ENCODE measurements around the gene MPHOSPH8. TPM values are rescaled to one million over a fixed set of nuclear protein-coding genes. Genes with fewer than 3 reads are reported as not detected.

The MPHOSPH8 gene
- total and polyA plus RNA-seq, 2 donors (not counting 1 experiment from before 2014, with no cell fraction given), result 18.3 to 18.8 TPM

DNA sequence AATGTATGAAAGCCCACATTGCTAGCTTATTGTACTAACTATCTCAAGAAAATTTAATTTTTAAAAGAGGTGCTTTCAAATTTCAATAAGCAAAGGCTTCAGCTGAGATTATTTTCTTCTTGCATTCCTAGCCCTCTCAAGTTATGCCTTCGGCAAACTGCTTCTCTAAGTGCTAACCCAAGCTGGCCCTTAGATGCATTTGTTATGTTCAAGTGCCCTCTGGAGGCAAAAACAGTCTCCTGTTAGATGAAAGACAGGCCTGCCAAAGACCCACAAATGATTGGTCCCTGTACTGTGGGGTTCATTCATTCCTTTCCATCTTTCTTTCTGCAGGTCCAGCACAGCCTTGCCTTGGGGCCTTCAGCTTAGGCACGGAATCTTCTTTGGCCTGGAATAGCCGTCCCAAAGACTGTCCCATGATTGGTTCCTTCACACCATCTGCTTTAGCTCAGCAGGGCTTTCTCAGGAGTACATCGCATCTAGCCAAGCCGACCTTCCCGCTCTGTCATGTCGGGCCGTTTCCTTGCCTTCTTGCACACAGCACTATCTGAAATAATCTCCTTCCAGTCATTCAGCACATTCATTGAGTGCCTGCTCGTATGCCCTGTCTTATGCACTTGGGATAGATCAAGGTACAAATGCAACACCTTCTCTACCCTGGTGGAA is 45.7 kb upstream of the MPHOSPH8 start:
- TF ChIP-seq EZH2 (IDR thresholded peaks at IDR 0.05; ENCODE audit: low read length, missing control alignments), result no peak
- TF ChIP-seq, protein P1, sequence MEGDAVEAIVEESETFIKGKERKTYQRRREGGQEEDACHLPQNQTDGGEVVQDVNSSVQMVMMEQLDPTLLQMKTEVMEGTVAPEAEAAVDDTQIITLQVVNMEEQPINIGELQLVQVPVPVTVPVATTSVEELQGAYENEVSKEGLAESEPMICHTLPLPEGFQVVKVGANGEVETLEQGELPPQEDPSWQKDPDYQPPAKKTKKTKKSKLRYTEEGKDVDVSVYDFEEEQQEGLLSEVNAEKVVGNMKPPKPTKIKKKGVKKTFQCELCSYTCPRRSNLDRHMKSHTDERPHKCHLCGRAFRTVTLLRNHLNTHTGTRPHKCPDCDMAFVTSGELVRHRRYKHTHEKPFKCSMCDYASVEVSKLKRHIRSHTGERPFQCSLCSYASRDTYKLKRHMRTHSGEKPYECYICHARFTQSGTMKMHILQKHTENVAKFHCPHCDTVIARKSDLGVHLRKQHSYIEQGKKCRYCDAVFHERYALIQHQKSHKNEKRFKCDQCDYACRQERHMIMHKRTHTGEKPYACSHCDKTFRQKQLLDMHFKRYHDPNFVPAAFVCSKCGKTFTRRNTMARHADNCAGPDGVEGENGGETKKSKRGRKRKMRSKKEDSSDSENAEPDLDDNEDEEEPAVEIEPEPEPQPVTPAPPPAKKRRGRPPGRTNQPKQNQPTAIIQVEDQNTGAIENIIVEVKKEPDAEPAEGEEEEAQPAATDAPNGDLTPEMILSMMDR (conservative IDR thresholded peaks at IDR 0.05 in 1 of 2, IDR thresholded peaks at IDR 0.05 in 1 of 2; ENCODE audit: low read depth in 1 of 2, low read length in 2 of 2), result peak; percentile 44 to 45
- Histone ChIP-seq H3K79me2 (ENCODE audit: control insufficient read depth, insufficient read depth, low read length) (no peaks in the 10 kb centered on the region), H2AFZ (ENCODE audit: low read length) (no peak overlapping the region), H3K4me1 (ENCODE audit: control insufficient read depth, extremely low read depth, insufficient read depth, low read length) (no peaks in the 10 kb centered on the region), H3K9ac (ENCODE audit: insufficient read depth, low read length) (no peak overlapping the region), H3K4me2 (ENCODE audit: extremely low read depth, insufficient read depth, low read length) (no peak overlapping the region), H3K9me3 (ENCODE audit: control insufficient read depth, insufficient read depth, low read depth, low read length) (no peaks in the 10 kb centered on the region), H3K27me3 (ENCODE audit: control insufficient read depth, insufficient read depth, low read length) (no peaks in the 10 kb centered on the region), H4K20me1 (ENCODE audit: control insufficient read depth, extremely low read depth, insufficient read depth, low read length) (no peaks in the 10 kb centered on the region), H3K4me3 (replicated peaks in 1 of 4; ENCODE audit: control extremely low read depth in 1 of 4, insufficient read depth in 1 of 4, low read depth in 3 of 4, low read length in 4 of 4) (no peak overlapping the region), H3K27ac (ENCODE audit: insufficient read depth, low read length) (no peak overlapping the region), H3K36me3 (ENCODE audit: control insufficient read depth, insufficient read depth, low read length) (no peaks in the 10 kb centered on the region)
- peak; percentile 36 to 58 for DNase-seq (ENCODE audit: low read depth in 2 of 2)

DNA sequence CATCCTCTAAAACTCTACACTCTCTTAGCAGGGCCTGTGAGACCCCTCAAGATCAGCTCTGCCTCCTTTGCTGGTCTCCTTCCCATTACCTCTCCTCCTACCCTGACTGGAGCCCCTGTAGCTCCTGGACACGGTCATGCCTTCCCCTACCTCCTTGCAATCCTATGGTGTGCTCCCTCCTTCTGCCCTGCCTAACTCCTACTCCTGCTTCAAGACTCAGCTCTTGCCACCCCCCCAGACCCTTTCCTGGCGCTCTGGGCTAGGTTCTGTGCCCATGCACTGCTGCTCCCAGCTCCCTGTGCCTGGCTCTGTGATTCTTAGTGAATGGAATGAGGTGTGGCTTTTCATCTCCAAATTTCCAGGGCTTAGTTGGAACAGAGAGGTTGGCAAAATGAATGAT is 44.1 kb upstream of the MPHOSPH8 start:
- no peak for DNase-seq (ENCODE audit: low read depth in 2 of 2)
- no peaks in the 10 kb centered on the region for H4K20me1 ChIP-seq (ENCODE audit: control insufficient read depth, extremely low read depth, insufficient read depth, low read length)
- H3K36me3 ChIP-seq (ENCODE audit: control insufficient read depth, insufficient read depth, low read length), result no peaks in the 10 kb centered on the region
- H3K9ac ChIP-seq (ENCODE audit: insufficient read depth, low read length), result no peak overlapping the region
- H3K79me2 ChIP-seq (ENCODE audit: control insufficient read depth, insufficient read depth, low read length), result no peaks in the 10 kb centered on the region
- no peaks in the 10 kb centered on the region for H3K27me3 ChIP-seq (ENCODE audit: control insufficient read depth, insufficient read depth, low read length)
- H3K4me1 ChIP-seq (ENCODE audit: control insufficient read depth, extremely low read depth, insufficient read depth, low read length), result no peaks in the 10 kb centered on the region
- H3K9me3 ChIP-seq (ENCODE audit: control insufficient read depth, insufficient read depth, low read depth, low read length), result no peaks in the 10 kb centered on the region
- H2AFZ ChIP-seq (ENCODE audit: low read length), result no peak overlapping the region
- no peak overlapping the region for H3K4me2 ChIP-seq (ENCODE audit: extremely low read depth, insufficient read depth, low read length)
- no peak overlapping the region for H3K4me3 ChIP-seq (replicated peaks in 1 of 4; ENCODE audit: control extremely low read depth in 1 of 4, insufficient read depth in 1 of 4, low read depth in 3 of 4, low read length in 4 of 4)
- TF ChIP-seq EZH2 (IDR thresholded peaks at IDR 0.05; ENCODE audit: low read length, missing control alignments), result no peak
- TF ChIP-seq, protein P1 (conservative IDR thresholded peaks at IDR 0.05 in 1 of 2, IDR thresholded peaks at IDR 0.05 in 1 of 2; ENCODE audit: low read depth in 1 of 2, low read length in 2 of 2), result no peak
- H3K27ac ChIP-seq (ENCODE audit: insufficient read depth, low read length), result no peak overlapping the region

DNA sequence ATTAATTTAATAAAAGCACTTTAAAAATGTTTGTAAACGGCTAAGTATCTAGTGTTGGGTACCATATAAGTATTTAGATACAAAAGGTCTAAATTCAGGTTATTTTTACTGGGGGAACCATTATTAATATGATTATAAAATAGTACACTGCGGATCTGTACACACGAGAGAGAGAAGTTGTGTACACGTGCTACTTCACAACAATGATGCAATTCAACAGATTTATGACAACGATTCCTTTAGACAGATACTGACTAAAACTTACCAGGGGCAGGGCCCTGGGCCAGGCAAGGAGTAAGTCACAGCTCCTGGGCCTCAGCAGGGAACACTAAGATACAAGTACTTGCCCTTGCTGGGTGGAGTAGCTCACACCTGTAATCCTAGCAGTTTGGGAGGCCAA is 43.0 kb upstream of the MPHOSPH8 start:
- no peaks in the 10 kb centered on the region for H3K27me3 ChIP-seq (ENCODE audit: control insufficient read depth, insufficient read depth, low read length)
- no peak overlapping the region for H3K4me2 ChIP-seq (ENCODE audit: extremely low read depth, insufficient read depth, low read length)
- H2AFZ ChIP-seq (ENCODE audit: low read length), result no peak overlapping the region

More for the DNA sequence above, 43.0 kb upstream of the MPHOSPH8 start:
- no peaks in the 10 kb centered on the region for H3K4me1 ChIP-seq (ENCODE audit: control insufficient read depth, extremely low read depth, insufficient read depth, low read length)
- TF ChIP-seq EZH2 (IDR thresholded peaks at IDR 0.05; ENCODE audit: low read length, missing control alignments), result no peak
- TF ChIP-seq, protein P1 (conservative IDR thresholded peaks at IDR 0.05 in 1 of 2, IDR thresholded peaks at IDR 0.05 in 1 of 2; ENCODE audit: low read depth in 1 of 2, low read length in 2 of 2), result no peak
- no peaks in the 10 kb centered on the region for H3K36me3 ChIP-seq (ENCODE audit: control insufficient read depth, insufficient read depth, low read length)
- no peaks in the 10 kb centered on the region for H4K20me1 ChIP-seq (ENCODE audit: control insufficient read depth, extremely low read depth, insufficient read depth, low read length)
- H3K79me2 ChIP-seq (ENCODE audit: control insufficient read depth, insufficient read depth, low read length), result no peaks in the 10 kb centered on the region
- no peak for DNase-seq (ENCODE audit: low read depth in 2 of 2)
- no peak overlapping the region for H3K4me3 ChIP-seq (replicated peaks in 1 of 4; ENCODE audit: control extremely low read depth in 1 of 4, insufficient read depth in 1 of 4, low read depth in 3 of 4, low read length in 4 of 4)
- no peak overlapping the region for H3K27ac ChIP-seq (ENCODE audit: insufficient read depth, low read length)
- H3K9ac ChIP-seq (ENCODE audit: insufficient read depth, low read length), result no peak overlapping the region
- no peaks in the 10 kb centered on the region for H3K9me3 ChIP-seq (ENCODE audit: control insufficient read depth, insufficient read depth, low read depth, low read length)

All from fibroblast of lung (primary cell).